Psoas muscle (tissue), 8 donors: ENCODE data around the gene SGSH. TPM values are rescaled to one million over a fixed set of nuclear protein-coding genes. Genes with fewer than 3 reads are reported as not detected.
A peak's percentile ranks its signal among the peaks of the same experiment; 100 is the strongest.
"Not testable (repeated sequence)": the region's sequence is repeated elsewhere in the genome, so short reads cannot be mapped to it uniquely, and the experiment has no call there.

ENCODE experiments used
- ATAC-seq, 4 donors: fragments of 200-7000 bp; cut with Tn5 transposase; one replicate each; pipeline ENCODE4 v1.9.1; 2020; ENCODE audit warnings: moderate library complexity in 3 of 4, mild to moderate bottlenecking in 2 of 4
- DNase-seq, 2 donors: peaks; one replicate each; pipeline ENCODE4 v3.0.0-alpha.2; 2020
- H3K27ac ChIP-seq: fragments of 200-600 bp; one replicate; pipeline ENCODE4 v1.8.0; 2022
- H3K27me3 ChIP-seq, 3 donors: fragments of 200-600 bp in 1 of 3; one replicate each; pipeline versions ENCODE4 v1.6.1 to v1.8.0; 2013 to 2022; ENCODE audit warnings: low read length in 2 of 3, mild to moderate bottlenecking in 2 of 3, moderate library complexity in 1 of 3; ENCODE audit not compliant: insufficient read depth in 3 of 3
- H3K36me3 ChIP-seq, 2 donors: fragments of 200-600 bp in 1 of 2; one replicate each; pipeline versions ENCODE4 v1.6.1 to v1.8.0; 2013 to 2022; ENCODE audit warnings: low read depth in 1 of 2, mild to moderate bottlenecking in 1 of 2, moderate library complexity in 1 of 2; ENCODE audit not compliant: insufficient read depth in 1 of 2
- H3K4me1 ChIP-seq: fragments of 200-600 bp; one replicate; pipeline ENCODE4 v1.8.0; 2022
- H3K4me3 ChIP-seq: fragments of 200-600 bp; one replicate; pipeline ENCODE4 v1.8.0; 2022; ENCODE audit warnings: mild to moderate bottlenecking
- H3K9me3 ChIP-seq: fragments of 200-600 bp; one replicate; pipeline ENCODE4 v1.8.0; 2022
- WGBS, 3 donors: extraction: QIAGEN DNeasy Blood & Tissue Kit; methylation state at CpG; one replicate each; pipeline versions ENCODE4 v1.1.6 to v1.1.7; 2013; 5-methylcytosine and 5-hydroxymethylcytosine counted together
- intact Hi-C, 2 donors: fragments of 100-400 bp; cut with DNase I; formaldehyde crosslinking; loops; one replicate each; pipeline versions ENCODE4 v1.11.0 to v1.14.2; 2022
- polyA plus RNA-seq, 3 donors: library from polyadenylated mRNA; stranded (reverse); fragments of 200-250 nt; gene quantifications; one replicate each; pipeline ENCODE4 v1.2.3, GENCODE V29; 2013
- total RNA-seq, 4 donors: library from RNA; stranded (reverse); fragmentation: NEBNext Ultra II Directional in 2 of 4; extraction: Animal tissue kit (Norgen Biotek cat#: 25700) in 2 of 4; gene quantifications; one replicate each; pipeline versions ENCODE4 v1.2.1 to v1.2.4, GENCODE V29; 2021 to 2023
- TF ChIP-seq, protein P1 (sequence below): fragments of 200-600 bp; IDR thresholded peaks from one replicate; pipeline ENCODE4 v1.8.0; 2022; ENCODE audit warnings: antibody characterized with exemption
- donor health status: healthy with polysubstance abuse.
- donor health status: DM: no; HTN: no; CAD: no; lungs with moderate emphysema.
- donor health status: Bipolar disorder and iron deficiency.
- donor health status: healthy.
- donor health status: DM: yes; HTN: yes; CAD: no.
- donor health status: DM: no; HTN: no; CAD: no.
- donor health status: DM: no; HTN: no; CAD: no.
- donor health status: DM: yes; HTN: yes; CAD: no.

SGSH gene
- total and polyA plus RNA-seq, 7 donors: 4.7 to 16.6 (median 5.6) TPM

- Histone ChIP-seq H3K27ac (peak overlapping the region; percentile 95), H3K27me3 (no peaks in the 10 kb centered on the region), H3K36me3 (peaks cover 0 to 5% of the 10 kb centered on the region in 2 donors), H3K9me3 (no peaks in the 10 kb centered on the region), H3K4me3 (peak overlapping the region; percentile 78), H3K4me1 (peaks cover 39% of the 10 kb centered on the region)
- intact Hi-C loops: loop anchor here (5.0 kb wide), 2 partner anchors 43 to 108 kb away; no protein-coding TSS in a partner anchor
- TF ChIP-seq, protein P1, sequence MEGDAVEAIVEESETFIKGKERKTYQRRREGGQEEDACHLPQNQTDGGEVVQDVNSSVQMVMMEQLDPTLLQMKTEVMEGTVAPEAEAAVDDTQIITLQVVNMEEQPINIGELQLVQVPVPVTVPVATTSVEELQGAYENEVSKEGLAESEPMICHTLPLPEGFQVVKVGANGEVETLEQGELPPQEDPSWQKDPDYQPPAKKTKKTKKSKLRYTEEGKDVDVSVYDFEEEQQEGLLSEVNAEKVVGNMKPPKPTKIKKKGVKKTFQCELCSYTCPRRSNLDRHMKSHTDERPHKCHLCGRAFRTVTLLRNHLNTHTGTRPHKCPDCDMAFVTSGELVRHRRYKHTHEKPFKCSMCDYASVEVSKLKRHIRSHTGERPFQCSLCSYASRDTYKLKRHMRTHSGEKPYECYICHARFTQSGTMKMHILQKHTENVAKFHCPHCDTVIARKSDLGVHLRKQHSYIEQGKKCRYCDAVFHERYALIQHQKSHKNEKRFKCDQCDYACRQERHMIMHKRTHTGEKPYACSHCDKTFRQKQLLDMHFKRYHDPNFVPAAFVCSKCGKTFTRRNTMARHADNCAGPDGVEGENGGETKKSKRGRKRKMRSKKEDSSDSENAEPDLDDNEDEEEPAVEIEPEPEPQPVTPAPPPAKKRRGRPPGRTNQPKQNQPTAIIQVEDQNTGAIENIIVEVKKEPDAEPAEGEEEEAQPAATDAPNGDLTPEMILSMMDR: no peak
- DNase-seq (peak; percentile 81 to 87), ATAC-seq (peak; percentile 74 to 84 (median 82))
- 0 to 1% (median 1%) methylated on average over 12 to 63 of the region's 63 CpGs for WGBS, 3 donors
These were observed 40.0 kb upstream of the SGSH start for GRCh38 chr17:80260069-80260535.

GRCh38 chr17:80259457-80260068 is 39.4 kb upstream of the SGSH start:
- 31 to 51% (median 35%) methylated on average over 17 to 18 of the region's 18 CpGs for WGBS, 3 donors
- no peaks in the 10 kb centered on the region for H3K9me3 ChIP-seq
- TF ChIP-seq, protein P1: no peak
- H3K27ac ChIP-seq: peak overlapping the region; percentile 95
- no peaks in the 10 kb centered on the region for H3K27me3 ChIP-seq
- H3K36me3 ChIP-seq: peaks cover 0 to under 1% of the 10 kb centered on the region in 2 donors
- DNase-seq (no peak), ATAC-seq (no peak)
- peak overlapping the region; percentile 78 for H3K4me3 ChIP-seq
- intact Hi-C loops: loop anchor here (5.0 kb wide), 2 partner anchors 42 to 107 kb away; no protein-coding TSS in a partner anchor
- peaks cover 44% of the 10 kb centered on the region for H3K4me1 ChIP-seq

DNA sequence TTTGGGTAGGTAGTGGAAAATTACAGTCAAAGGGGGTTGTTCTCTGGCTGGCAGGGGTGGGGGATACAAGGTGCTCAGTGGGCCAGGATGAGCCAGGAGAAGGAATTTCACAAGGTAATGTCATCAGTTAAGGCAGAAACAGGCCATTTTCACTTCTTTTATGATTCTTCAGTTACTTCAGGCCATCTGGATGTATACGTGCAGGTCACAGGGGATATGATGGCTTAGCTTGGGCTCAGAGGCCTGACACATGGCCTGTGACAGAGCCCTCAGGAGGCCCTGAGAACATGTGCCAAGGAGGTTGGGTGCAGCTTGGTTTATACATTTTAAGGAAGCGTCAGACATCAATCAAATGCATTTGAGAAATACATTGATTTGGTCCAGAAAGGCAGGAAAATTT is 38.2 kb upstream of the SGSH start:
- ATAC-seq, H3K36me3 ChIP-seq, H3K4me3 ChIP-seq, H3K27me3 ChIP-seq, DNase-seq, intact Hi-C loops, H3K9me3 ChIP-seq: not testable (repeated sequence)
- Histone ChIP-seq H3K4me1 (peaks cover 44% of the 10 kb centered on the region), H3K27ac (peak overlapping the region; percentile 27)
- 89 to 93% (median 91%) methylated on average over 2 of the region's 2 CpGs for WGBS, 3 donors

DNA sequence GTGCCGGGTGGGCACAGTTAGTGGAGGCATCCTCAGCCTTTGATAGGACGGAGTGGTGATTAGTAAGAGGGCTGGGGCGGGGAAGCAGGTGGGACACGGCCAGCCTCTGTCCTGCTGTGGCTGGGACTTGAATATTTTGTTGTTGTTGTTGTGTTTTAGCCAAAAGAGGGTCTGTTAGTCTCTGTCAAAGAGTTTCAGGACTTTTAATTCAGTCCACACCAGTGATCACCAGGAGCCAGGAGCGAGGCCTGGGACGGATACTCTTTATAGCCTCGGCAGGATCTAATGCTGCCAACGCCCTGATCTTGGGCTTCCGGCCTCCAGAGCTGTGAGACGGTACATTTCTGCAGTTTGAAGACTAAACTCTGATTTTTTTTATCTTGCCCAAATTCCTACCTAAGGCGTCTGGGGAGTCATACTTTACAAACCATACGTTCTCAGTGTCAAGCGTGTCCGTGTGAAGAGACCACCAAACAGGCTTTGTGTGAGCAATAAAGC is 37.6 kb upstream of the SGSH start:
- H3K4me1 ChIP-seq: peaks cover 39% of the 10 kb centered on the region
- WGBS, 3 donors: 72 to 86% (median 79%) methylated on average over 14 of the region's 14 CpGs
- no peak for DNase-seq
- ATAC-seq: no peak
- no peaks in the 10 kb centered on the region for H3K36me3 ChIP-seq
- H3K27me3 ChIP-seq: no peaks in the 10 kb centered on the region
- H3K4me3 ChIP-seq: no peak overlapping the region
- H3K27ac ChIP-seq: no peak overlapping the region
- TF ChIP-seq, protein P1: no peak
- intact Hi-C loops: no loop called here
- H3K9me3 ChIP-seq: no peaks in the 10 kb centered on the region

- intact Hi-C loops: no loop called here
- no peak overlapping the region for H3K4me3 ChIP-seq
- no peak for DNase-seq
- H3K36me3 ChIP-seq: peaks cover 0 to 14% of the 10 kb centered on the region in 2 donors
- no peaks in the 10 kb centered on the region for H3K27me3 ChIP-seq
- no peak for ATAC-seq
- WGBS, 3 donors: 96% methylated on average over 5 of the region's 5 CpGs
- no peaks in the 10 kb centered on the region for H3K9me3 ChIP-seq
- TF ChIP-seq, protein P1: no peak
- no peak overlapping the region for H3K27ac ChIP-seq
- H3K4me1 ChIP-seq: peaks cover 25% of the 10 kb centered on the region
These were observed 35.9 kb upstream of the SGSH start for GRCh38 chr17:80256034-80256350.
